ENCODE data around the gene IFT22.

DNA sequence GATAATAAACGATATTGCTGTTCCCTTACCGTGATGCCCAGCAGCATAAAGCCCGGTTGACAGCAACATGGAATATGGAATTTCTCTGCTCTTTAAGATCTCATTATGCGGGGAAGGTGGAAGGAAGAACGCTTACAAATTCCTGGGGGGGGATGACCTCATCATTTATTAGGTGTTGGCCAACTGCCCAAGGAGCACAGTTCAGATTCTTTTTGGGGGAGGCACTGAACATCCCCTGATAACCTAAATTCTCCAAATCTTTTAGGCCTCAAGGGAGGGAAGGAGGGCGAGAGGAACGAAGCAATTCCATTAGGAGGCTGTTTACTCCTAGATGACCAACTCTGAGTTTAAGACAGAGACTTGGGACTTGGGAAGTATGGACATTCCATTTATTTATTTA lies 35.8 kb upstream of the IFT22 start:
- TF ChIP-seq CTCF (IDR thresholded peaks at IDR 0.05): no peak
- no peak for TF ChIP-seq POLR2A (IDR thresholded peaks at IDR 0.05)

Data from heart left ventricle (tissue), 13 donors.